ENCODE measurements around the gene RABGAP1L. TPM values are rescaled to one million over a fixed set of nuclear protein-coding genes. Genes with fewer than 3 reads are reported as not detected.

Gene RABGAP1L
- total and polyA plus RNA-seq, 2 of the 8 experiments (the other 6 are each of a cell fraction or from before 2014, with no cell fraction given): 33.3 to 156 TPM

DNA sequence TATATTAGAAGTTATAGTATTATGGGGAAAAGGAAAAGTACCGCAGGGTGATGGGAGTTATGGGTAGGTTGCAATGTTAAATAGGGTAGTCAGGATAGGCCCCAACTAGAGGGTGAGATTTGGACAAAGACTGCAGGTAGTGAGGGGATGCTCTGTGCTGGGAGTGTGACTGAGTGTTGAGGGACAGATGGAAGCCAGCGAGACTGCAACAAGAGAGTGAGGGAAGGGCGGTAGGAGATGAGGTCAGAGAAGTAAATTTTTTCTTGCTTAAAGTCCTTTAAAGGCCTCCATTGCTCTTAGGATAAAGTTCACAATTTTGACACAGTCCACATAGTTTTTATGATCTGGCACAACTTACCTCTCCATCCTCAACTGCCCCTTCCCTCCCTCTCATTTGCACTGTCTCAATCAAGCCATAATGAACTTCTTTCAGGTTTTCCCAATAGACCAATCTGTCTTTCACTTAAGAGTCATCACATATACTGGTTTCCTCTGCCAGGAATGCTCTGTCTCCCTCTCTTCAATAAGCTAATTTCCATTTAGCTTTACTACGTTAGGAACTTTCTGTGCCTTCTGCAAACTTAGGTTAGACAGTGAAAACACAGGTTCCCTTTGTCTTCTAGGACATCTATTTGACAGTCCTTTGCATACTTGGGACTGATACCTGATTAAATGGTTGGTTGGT is 602.7 kb downstream of the RABGAP1L start (continued):
- TF ChIP-seq BACH1 (IDR thresholded peaks at IDR 0.05; ENCODE audit: low read length) (no peak), RNF2 (IDR thresholded peaks at IDR 0.05; ENCODE audit: borderline replicate concordance, low read depth, low read length, missing control alignments, poor library complexity, severe bottlenecking) (no peak), BRCA1 (IDR thresholded peaks at IDR 0.05; ENCODE audit: low read depth, low read length) (no peak), RBBP5 (IDR thresholded peaks at IDR 0.05; ENCODE audit: borderline replicate concordance, low read depth, low read length) (no peak), EZH2 (IDR thresholded peaks at IDR 0.05; ENCODE audit: low read depth, low read length, severe bottlenecking) (no peak)

All from H1 (cell line).